Panc1 (cell line): ENCODE data around the gene NCOA3. TPM values are rescaled to one million over a fixed set of nuclear protein-coding genes. Genes with fewer than 3 reads are reported as not detected.

ENCODE experiments used
- ATAC-seq: fragments of 200-7000 bp; cut with Tn5 transposase; 2 replicates; pipeline ENCODE4 v1.9.1; 2020; ENCODE audit warnings: mild to moderate bottlenecking, moderate library complexity
- BruUV-seq: library from RNA; stranded (reverse); fragments of 400-500 nt; replicated peaks from 2 replicates; lab custom pipeline; 2021; lab: Mats Ljungman, UMichigan
- CTCF ChIA-PET: fragments of 300-600 bp; sonication (Branson Sonifier 250); formaldehyde crosslinking; loops from one replicate; lab custom pipeline; 2022; ENCODE audit warnings: antibody characterized with exemption; lab: Charles Lee
- POLR2A ChIA-PET: fragments of 300-600 bp; sonication (Branson Sonifier 250); formaldehyde crosslinking; loops from one replicate; lab custom pipeline; 2022; ENCODE audit warnings: antibody characterized with exemption; lab: Charles Lee
- DNase-seq: peaks from one replicate; pipeline ENCODE4 v3.0.0-alpha.2; 2010; ENCODE audit warnings: low read depth, low spot score
- H3K27ac ChIP-seq: 2 replicates; pipeline ENCODE4 v1.5.1; 2011; ENCODE audit warnings: mild to moderate bottlenecking, low read length, inconsistent platforms
- H3K27me3 ChIP-seq: fragments of 200-500 bp; sonication (Bioruptor generic); 2 replicates; pipeline ENCODE4 v1.6.0; 2014; ENCODE audit warnings: low read length, inconsistent platforms; ENCODE audit not compliant: control insufficient read depth, insufficient read depth
- H3K36me3 ChIP-seq: fragments of 200-500 bp; sonication (Bioruptor generic); 2 replicates; pipeline ENCODE4 v1.5.1; 2014; ENCODE audit warnings: inconsistent platforms, mild to moderate bottlenecking, low read length, moderate library complexity; ENCODE audit not compliant: control insufficient read depth, insufficient read depth
- H3K4me1 ChIP-seq: 2 replicates; pipeline ENCODE4 v1.5.1; 2011; ENCODE audit warnings: inconsistent platforms, mild to moderate bottlenecking, low read length, moderate library complexity; ENCODE audit not compliant: control insufficient read depth, insufficient read depth
- H3K4me3 ChIP-seq, 2 experiments: 2 replicates each; pipeline ENCODE4 v1.5.1; 2011 to 2012; ENCODE audit warnings: low read depth in 2 of 2, low read length in 2 of 2, mild to moderate bottlenecking in 2 of 2, inconsistent platforms in 1 of 2, moderate library complexity in 1 of 2
- H3K9me3 ChIP-seq: fragments of 200-500 bp; sonication (Bioruptor generic); 2 replicates; pipeline ENCODE4 v1.5.1; 2014; ENCODE audit warnings: low read depth, mild to moderate bottlenecking, inconsistent platforms, low read length, moderate library complexity; ENCODE audit not compliant: control insufficient read depth, insufficient read depth
- POLR2AphosphoS5 ChIP-seq: IDR thresholded peaks from 2 replicates; pipeline ENCODE4 v1.6.1; 2012; ENCODE audit warnings: mild to moderate bottlenecking, low read depth, low read length, moderate library complexity
- SIN3A ChIP-seq: IDR thresholded peaks from 2 replicates; pipeline ENCODE4 v1.6.1; 2012; ENCODE audit warnings: low read depth, mild to moderate bottlenecking, low read length, moderate library complexity, borderline replicate concordance; ENCODE audit not compliant: insufficient read depth
- TCF7L2 ChIP-seq: IDR thresholded peaks from 2 replicates; pipeline ENCODE4 v1.6.1; 2011; ENCODE audit warnings: mild to moderate bottlenecking, low read depth, low read length, inconsistent platforms
- in situ Hi-C: cut with HindIII; loops from 2 replicates; pipeline ENCODE4 v1.10.0; 2016; ENCODE audit warnings: low sequenced_read_pairs, low pct_unique_long_range_greater_than_20kb
- intact Hi-C: fragments of 100-400 bp; cut with micrococcal nuclease; formaldehyde crosslinking; loops from one replicate; pipeline ENCODE4 v1.10.0; 2022; ENCODE audit not compliant: unreplicated experiment
- total RNA-seq: library from RNA; stranded (reverse); gene quantifications from one replicate; pipeline ENCODE4 v1.2.1, GENCODE V29; 2021; ENCODE audit not compliant: unreplicated experiment
- TF ChIP-seq, protein P1 (sequence below), 2 experiments: IDR thresholded peaks; 2 replicates each; pipeline ENCODE4 v1.6.1; 2011 to 2012; ENCODE audit warnings: low read depth in 2 of 2, control low read depth in 1 of 2, low read length in 1 of 2, mild to moderate bottlenecking in 1 of 2, moderate library complexity in 1 of 2; ENCODE audit not compliant: insufficient read depth in 1 of 2
- TF ChIP-seq, protein P2 (sequence below): fragments of 450-650 bp; IDR thresholded peaks from 2 replicates; pipeline ENCODE4 v1.5.1; 2017; ENCODE audit warnings: mild to moderate bottlenecking

Gene NCOA3
- total RNA-seq, 1 experiment from 2014 or later = 47.7 TPM

- H3K27ac ChIP-seq = peak overlapping the region; percentile 85
- no TSS peak for BruUV-seq
These were observed 2.0 kb downstream of the NCOA3 start for GRCh38 chr20:47503685-47504084.

GRCh38 chr20:47506335-47506734 lies 4.6 kb downstream of the NCOA3 start:
- POLR2A ChIA-PET = no interaction called here

More at GRCh38 chr20:47503685-47504084, 2.0 kb downstream of the NCOA3 start:
- ATAC-seq (no peak), DNase-seq (no peak)
- POLR2A ChIA-PET = no interaction called here
- peaks cover 2% of the 10 kb centered on the region; the same call in 1 of the 2 replicates for H3K36me3 ChIP-seq
- no peaks in the 10 kb centered on the region for H3K27me3 ChIP-seq
- in situ Hi-C loops = no loop called here
- H3K4me1 ChIP-seq = peaks cover 33% of the 10 kb centered on the region
- H3K4me3 ChIP-seq = peak overlapping the region; percentile 73 to 83; a peak in 3 of 4 replicates
- intact Hi-C loops = loop anchor here (10.0 kb wide), 2 partner anchors 121 to 229 kb away; no protein-coding TSS in a partner anchor
- H3K9me3 ChIP-seq = no peaks in the 10 kb centered on the region
- CTCF ChIA-PET = interaction anchor here (0.6 to 1.3 kb wide), 3 partner anchors 187 to 314 kb away, joined by 3 to 6 read pairs (median 5); no protein-coding TSS in a partner anchor
- TF ChIP-seq POLR2AphosphoS5 (no peak), SIN3A (no peak), TCF7L2 (no peak)
- TF ChIP-seq, protein P1, sequence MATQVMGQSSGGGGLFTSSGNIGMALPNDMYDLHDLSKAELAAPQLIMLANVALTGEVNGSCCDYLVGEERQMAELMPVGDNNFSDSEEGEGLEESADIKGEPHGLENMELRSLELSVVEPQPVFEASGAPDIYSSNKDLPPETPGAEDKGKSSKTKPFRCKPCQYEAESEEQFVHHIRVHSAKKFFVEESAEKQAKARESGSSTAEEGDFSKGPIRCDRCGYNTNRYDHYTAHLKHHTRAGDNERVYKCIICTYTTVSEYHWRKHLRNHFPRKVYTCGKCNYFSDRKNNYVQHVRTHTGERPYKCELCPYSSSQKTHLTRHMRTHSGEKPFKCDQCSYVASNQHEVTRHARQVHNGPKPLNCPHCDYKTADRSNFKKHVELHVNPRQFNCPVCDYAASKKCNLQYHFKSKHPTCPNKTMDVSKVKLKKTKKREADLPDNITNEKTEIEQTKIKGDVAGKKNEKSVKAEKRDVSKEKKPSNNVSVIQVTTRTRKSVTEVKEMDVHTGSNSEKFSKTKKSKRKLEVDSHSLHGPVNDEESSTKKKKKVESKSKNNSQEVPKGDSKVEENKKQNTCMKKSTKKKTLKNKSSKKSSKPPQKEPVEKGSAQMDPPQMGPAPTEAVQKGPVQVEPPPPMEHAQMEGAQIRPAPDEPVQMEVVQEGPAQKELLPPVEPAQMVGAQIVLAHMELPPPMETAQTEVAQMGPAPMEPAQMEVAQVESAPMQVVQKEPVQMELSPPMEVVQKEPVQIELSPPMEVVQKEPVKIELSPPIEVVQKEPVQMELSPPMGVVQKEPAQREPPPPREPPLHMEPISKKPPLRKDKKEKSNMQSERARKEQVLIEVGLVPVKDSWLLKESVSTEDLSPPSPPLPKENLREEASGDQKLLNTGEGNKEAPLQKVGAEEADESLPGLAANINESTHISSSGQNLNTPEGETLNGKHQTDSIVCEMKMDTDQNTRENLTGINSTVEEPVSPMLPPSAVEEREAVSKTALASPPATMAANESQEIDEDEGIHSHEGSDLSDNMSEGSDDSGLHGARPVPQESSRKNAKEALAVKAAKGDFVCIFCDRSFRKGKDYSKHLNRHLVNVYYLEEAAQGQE (IDR thresholded peaks at IDR 0.05; ENCODE audit: insufficient read depth in 1 of 2, low read depth in 2 of 2, low read length in 1 of 2) = no peak
- TF ChIP-seq, protein P2, sequence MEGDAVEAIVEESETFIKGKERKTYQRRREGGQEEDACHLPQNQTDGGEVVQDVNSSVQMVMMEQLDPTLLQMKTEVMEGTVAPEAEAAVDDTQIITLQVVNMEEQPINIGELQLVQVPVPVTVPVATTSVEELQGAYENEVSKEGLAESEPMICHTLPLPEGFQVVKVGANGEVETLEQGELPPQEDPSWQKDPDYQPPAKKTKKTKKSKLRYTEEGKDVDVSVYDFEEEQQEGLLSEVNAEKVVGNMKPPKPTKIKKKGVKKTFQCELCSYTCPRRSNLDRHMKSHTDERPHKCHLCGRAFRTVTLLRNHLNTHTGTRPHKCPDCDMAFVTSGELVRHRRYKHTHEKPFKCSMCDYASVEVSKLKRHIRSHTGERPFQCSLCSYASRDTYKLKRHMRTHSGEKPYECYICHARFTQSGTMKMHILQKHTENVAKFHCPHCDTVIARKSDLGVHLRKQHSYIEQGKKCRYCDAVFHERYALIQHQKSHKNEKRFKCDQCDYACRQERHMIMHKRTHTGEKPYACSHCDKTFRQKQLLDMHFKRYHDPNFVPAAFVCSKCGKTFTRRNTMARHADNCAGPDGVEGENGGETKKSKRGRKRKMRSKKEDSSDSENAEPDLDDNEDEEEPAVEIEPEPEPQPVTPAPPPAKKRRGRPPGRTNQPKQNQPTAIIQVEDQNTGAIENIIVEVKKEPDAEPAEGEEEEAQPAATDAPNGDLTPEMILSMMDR = no peak

More at GRCh38 chr20:47506335-47506734, 4.6 kb downstream of the NCOA3 start:
- DNase-seq = no peak
- BruUV-seq = TSS peak; percentile 8
- intact Hi-C loops (loop anchor here (10.0 kb wide), 2 partner anchors 118 to 232 kb away; no protein-coding TSS in a partner anchor), in situ Hi-C loops (no loop called here)
- CTCF ChIA-PET = no interaction called here
- Histone ChIP-seq H3K9me3 (no peaks in the 10 kb centered on the region), H3K36me3 (peaks cover under 1% of the 10 kb centered on the region; the same call in 1 of the 2 replicates), H3K4me1 (peaks cover 24% of the 10 kb centered on the region), H3K27ac (peak overlapping the region; percentile 24; the same call in 1 of the 2 replicates), H3K27me3 (no peaks in the 10 kb centered on the region), H3K4me3 (no peak overlapping the region)
- ATAC-seq = no peak
- TF ChIP-seq, protein P1 (IDR thresholded peaks at IDR 0.05; ENCODE audit: insufficient read depth in 1 of 2, low read depth in 2 of 2, low read length in 1 of 2) = no peak
- TF ChIP-seq SIN3A (no peak), TCF7L2 (no peak), POLR2AphosphoS5 (no peak)
- TF ChIP-seq, protein P2 = no peak
